Measurements from ENCODE around the gene ACOXL. TPM values are rescaled to one million over a fixed set of nuclear protein-coding genes. Genes with fewer than 3 reads are reported as not detected.

The ACOXL gene
- total and polyA plus RNA-seq, 4 donors: 4.4 to 32.8 (median 12.2) TPM

DNA sequence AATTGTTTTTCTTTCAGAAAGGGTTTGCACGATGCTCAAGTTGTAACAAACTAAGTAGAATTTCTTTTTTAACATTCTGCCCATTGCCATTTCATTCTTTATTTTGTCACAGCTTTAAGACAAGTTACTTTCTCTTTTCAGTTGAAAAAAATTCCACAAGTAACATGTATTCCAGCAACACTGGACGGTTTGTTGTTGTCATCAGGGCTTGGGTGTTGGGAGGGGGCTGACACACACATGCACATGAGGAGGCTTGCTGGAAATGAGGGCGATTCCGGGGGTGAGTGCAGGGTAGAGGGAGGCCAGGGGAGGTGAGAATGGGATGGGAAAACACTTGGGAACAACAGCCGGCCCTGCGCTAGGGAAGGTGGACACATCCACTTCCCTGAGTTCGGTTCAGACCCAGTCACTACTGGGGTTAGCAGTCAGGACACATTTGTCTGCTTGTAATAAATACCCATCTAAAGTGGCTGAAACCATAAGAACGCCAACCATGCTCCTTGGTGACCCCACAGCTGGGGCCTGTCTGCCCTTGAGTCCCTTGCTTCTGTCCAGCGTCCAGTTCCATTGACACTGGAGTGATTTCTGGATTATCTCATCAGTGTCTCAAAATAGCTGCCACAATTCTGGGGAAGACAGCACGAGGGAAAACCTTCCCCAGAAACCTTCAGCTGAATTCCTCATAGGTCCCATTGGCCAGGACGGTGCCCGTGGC is 246.5 kb downstream of the ACOXL start:
- H3K36me3 ChIP-seq (ENCODE audit: control insufficient read depth in 4 of 4, insufficient read depth in 4 of 4, low read length in 4 of 4): no peaks in the 10 kb centered on the region
- DNase-seq: peak; percentile 44 to 68 (median 59)
- peak overlapping the region in 1 of 2 donors; percentile 44 for H3K27ac ChIP-seq (ENCODE audit: low read depth in 1 of 2, low read length in 1 of 2)
- H3K4me3 ChIP-seq: no peak overlapping the region
- no peak overlapping the region for H3K9ac ChIP-seq (ENCODE audit: insufficient read depth in 1 of 2, low read length in 2 of 2)
- H3K27me3 ChIP-seq (ENCODE audit: control insufficient read depth in 3 of 3, insufficient read depth in 3 of 3, low read length in 2 of 3): no peaks in the 10 kb centered on the region
- H3K9me3 ChIP-seq (ENCODE audit: control insufficient read depth in 4 of 4, insufficient read depth in 3 of 4, low read length in 3 of 4): no peaks in the 10 kb centered on the region
- ATAC-seq (ENCODE audit: insufficient read depth, low FRiP score): no peak
- H3K4me1 ChIP-seq (ENCODE audit: control insufficient read depth in 5 of 5, insufficient read depth in 5 of 5, low read length in 5 of 5): peaks cover 0 to 28% (median 6%) of the 10 kb centered on the region in 5 donors
- 80 to 86% methylated on average over 12 of the region's 12 CpGs for WGBS, 2 donors
- TF ChIP-seq, protein P1, sequence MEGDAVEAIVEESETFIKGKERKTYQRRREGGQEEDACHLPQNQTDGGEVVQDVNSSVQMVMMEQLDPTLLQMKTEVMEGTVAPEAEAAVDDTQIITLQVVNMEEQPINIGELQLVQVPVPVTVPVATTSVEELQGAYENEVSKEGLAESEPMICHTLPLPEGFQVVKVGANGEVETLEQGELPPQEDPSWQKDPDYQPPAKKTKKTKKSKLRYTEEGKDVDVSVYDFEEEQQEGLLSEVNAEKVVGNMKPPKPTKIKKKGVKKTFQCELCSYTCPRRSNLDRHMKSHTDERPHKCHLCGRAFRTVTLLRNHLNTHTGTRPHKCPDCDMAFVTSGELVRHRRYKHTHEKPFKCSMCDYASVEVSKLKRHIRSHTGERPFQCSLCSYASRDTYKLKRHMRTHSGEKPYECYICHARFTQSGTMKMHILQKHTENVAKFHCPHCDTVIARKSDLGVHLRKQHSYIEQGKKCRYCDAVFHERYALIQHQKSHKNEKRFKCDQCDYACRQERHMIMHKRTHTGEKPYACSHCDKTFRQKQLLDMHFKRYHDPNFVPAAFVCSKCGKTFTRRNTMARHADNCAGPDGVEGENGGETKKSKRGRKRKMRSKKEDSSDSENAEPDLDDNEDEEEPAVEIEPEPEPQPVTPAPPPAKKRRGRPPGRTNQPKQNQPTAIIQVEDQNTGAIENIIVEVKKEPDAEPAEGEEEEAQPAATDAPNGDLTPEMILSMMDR (IDR thresholded peaks at IDR 0.05; ENCODE audit: control extremely low read depth, extremely low read depth): no peak

DNA sequence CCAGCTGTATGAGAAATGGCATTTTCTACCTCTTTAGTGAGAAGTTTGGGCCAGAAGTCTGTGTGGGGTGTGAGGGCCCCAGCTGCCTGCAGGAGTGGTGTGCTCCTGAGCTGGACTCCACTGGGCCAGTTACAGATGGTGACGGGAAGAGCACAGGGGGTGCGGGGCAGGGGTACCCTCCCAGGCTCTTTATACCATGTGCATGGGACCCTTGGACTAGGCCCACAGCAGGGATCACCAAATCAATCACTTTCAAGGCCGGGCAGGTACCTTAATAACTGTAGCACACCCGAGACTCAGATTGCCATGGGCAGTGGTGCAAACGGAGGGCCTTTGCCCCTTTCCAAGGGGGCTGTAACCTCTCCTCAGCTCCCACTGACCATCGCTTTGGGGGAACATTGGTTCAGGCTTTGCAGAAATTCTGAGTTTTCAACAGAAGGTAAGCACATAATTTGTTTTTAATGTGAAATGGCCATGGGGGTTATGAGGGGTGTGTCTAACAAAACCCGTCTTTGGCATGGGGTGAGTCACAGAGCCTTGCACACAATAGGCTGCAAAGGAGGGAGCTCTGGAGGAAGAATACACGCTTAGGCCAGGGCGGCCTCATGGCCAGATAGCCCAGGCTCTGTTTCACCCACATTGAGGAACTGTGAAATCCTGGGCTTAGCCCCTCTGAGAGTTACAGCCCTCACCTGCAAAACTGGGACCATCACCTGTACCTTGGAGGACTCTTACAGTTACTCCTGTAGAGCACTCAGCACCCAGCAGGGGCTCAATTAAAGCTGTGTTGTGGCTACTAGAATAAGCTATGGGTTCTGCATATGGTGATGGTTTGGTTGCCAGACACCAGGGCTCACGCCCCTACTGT is 247.3 kb downstream of the ACOXL start:
- Histone ChIP-seq H3K36me3 (ENCODE audit: control insufficient read depth in 4 of 4, insufficient read depth in 4 of 4, low read length in 4 of 4) (no peaks in the 10 kb centered on the region), H3K4me1 (ENCODE audit: control insufficient read depth in 5 of 5, insufficient read depth in 5 of 5, low read length in 5 of 5) (peaks cover 0 to 31% (median 6%) of the 10 kb centered on the region in 5 donors), H3K27ac (ENCODE audit: low read depth in 1 of 2, low read length in 1 of 2) (no peak overlapping the region), H3K9ac (ENCODE audit: insufficient read depth in 1 of 2, low read length in 2 of 2) (no peak overlapping the region), H3K9me3 (ENCODE audit: control insufficient read depth in 4 of 4, insufficient read depth in 3 of 4, low read length in 3 of 4) (no peaks in the 10 kb centered on the region), H3K27me3 (ENCODE audit: control insufficient read depth in 3 of 3, insufficient read depth in 3 of 3, low read length in 2 of 3) (no peaks in the 10 kb centered on the region), H3K4me3 (no peak overlapping the region)
- 92 to 96% methylated on average over 10 of the region's 10 CpGs for WGBS, 2 donors
- no peak for ATAC-seq (ENCODE audit: insufficient read depth, low FRiP score)
- TF ChIP-seq, protein P1 (IDR thresholded peaks at IDR 0.05; ENCODE audit: control extremely low read depth, extremely low read depth): no peak
- DNase-seq: no peak

DNA sequence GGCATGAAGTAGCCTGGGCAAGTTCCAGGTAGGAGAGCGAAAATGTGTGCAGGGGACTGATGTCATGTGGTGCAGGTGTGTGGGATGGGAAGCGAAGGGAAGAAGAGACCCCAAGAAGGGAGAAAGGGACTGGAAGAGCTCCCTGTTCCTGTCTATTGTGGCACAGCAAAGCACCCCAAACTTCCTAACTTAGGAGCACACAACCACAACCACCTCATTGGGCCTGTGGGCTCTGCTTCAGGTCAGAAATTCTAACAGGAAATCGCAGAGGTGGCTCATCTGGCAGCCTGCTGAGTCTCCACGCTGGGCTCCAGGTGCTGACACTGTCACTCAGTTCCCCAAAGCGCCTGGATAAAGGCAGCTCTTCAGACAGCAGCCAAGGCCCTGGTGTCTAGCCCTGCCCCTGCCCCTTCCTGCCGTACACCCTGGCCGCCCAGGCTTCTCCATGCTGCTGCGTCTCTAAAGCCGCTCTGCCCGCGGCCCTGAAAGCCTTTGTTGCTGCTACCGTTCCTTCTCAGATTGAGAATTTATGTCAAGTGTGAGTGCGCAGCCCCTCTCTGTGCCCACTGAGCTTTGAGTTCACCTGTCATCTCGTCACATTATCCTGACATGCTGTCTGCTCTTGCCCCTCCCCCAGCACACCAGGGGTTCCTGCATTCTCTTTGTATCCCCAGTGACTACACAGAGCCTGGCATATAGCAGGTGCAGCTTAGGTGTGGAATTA is 248.1 kb downstream of the ACOXL start:
- Histone ChIP-seq H3K4me3 (no peak overlapping the region), H3K27me3 (ENCODE audit: control insufficient read depth in 3 of 3, insufficient read depth in 3 of 3, low read length in 2 of 3) (no peaks in the 10 kb centered on the region), H3K27ac (ENCODE audit: low read depth in 1 of 2, low read length in 1 of 2) (no peak overlapping the region), H3K36me3 (ENCODE audit: control insufficient read depth in 4 of 4, insufficient read depth in 4 of 4, low read length in 4 of 4) (no peaks in the 10 kb centered on the region), H3K9ac (ENCODE audit: insufficient read depth in 1 of 2, low read length in 2 of 2) (no peak overlapping the region), H3K4me1 (ENCODE audit: control insufficient read depth in 5 of 5, insufficient read depth in 5 of 5, low read length in 5 of 5) (peaks cover 0 to 35% (median 8%) of the 10 kb centered on the region in 5 donors), H3K9me3 (ENCODE audit: control insufficient read depth in 4 of 4, insufficient read depth in 3 of 4, low read length in 3 of 4) (no peaks in the 10 kb centered on the region)
- DNase-seq: no peak
- WGBS, 2 donors: 86 to 88% methylated on average over 14 of the region's 14 CpGs
- ATAC-seq (ENCODE audit: insufficient read depth, low FRiP score): no peak
- TF ChIP-seq, protein P1 (IDR thresholded peaks at IDR 0.05; ENCODE audit: control extremely low read depth, extremely low read depth): no peak

Data from lung (tissue), 12 donors.